Fibroblast of skin of back (primary cell): ENCODE measurements around the gene CHST11.
"Not testable (repeated sequence)": the region's sequence is repeated elsewhere in the genome, so short reads cannot be mapped to it uniquely, and the experiment has no call there.

Source experiments
- DNase-seq: peaks from one replicate; pipeline ENCODE4 v3.0.0-alpha.2; 2013

The CHST11 gene

GRCh38 chr12:104779134-104779533 is 322.4 kb downstream of the CHST11 start:
- DNase-seq = no peak

- no peak for DNase-seq
Measured at GRCh38 chr12:104782296-104782695, 325.5 kb downstream of the CHST11 start.

- DNase-seq = no peak
Measured at GRCh38 chr12:104784592-104784991, 327.8 kb downstream of the CHST11 start.

- DNase-seq = no peak
Measured at GRCh38 chr12:104785886-104786285, 329.1 kb downstream of the CHST11 start.

- DNase-seq = no peak
Measured at GRCh38 chr12:104786352-104786751, 329.6 kb downstream of the CHST11 start.

- no peak for DNase-seq
Measured at GRCh38 chr12:104788840-104789271, 332.1 kb downstream of the CHST11 start.

- DNase-seq = peak; percentile 13
Measured at GRCh38 chr12:104790296-104791125, 333.8 kb downstream of the CHST11 start.

GRCh38 chr12:104792570-104792969 is 335.8 kb downstream of the CHST11 start:
- peak; percentile 78 for DNase-seq

- peak; percentile 16 for DNase-seq
Measured at GRCh38 chr12:104793285-104793684, 336.5 kb downstream of the CHST11 start.

- DNase-seq = no peak
Measured at GRCh38 chr12:104793968-104794367, 337.2 kb downstream of the CHST11 start.

GRCh38 chr12:104796475-104796862 is 339.7 kb downstream of the CHST11 start:
- no peak for DNase-seq

GRCh38 chr12:104799458-104799857 is 342.7 kb downstream of the CHST11 start:
- no peak for DNase-seq

GRCh38 chr12:104801005-104801404 is 344.3 kb downstream of the CHST11 start:
- no peak for DNase-seq

GRCh38 chr12:104801427-104801826 is 344.7 kb downstream of the CHST11 start:
- no peak for DNase-seq

- DNase-seq = no peak
Measured at GRCh38 chr12:104802208-104802607, 345.5 kb downstream of the CHST11 start.

- DNase-seq = peak; percentile 60
Measured at GRCh38 chr12:104805186-104805585, 348.4 kb downstream of the CHST11 start.

- DNase-seq = not testable (repeated sequence)
Measured at GRCh38 chr12:104806194-104806593, 349.4 kb downstream of the CHST11 start.

- no peak for DNase-seq
Measured at GRCh38 chr12:104809251-104809650, 352.5 kb downstream of the CHST11 start.

- no peak for DNase-seq
Measured at GRCh38 chr12:104809706-104810385, 353.1 kb downstream of the CHST11 start.
